Endodermal cell (in vitro differentiated cells): ENCODE measurements around the gene SENP5. TPM values are rescaled to one million over a fixed set of nuclear protein-coding genes. Genes with fewer than 3 reads are reported as not detected.
"Not testable (repeated sequence)": the region's sequence is repeated elsewhere in the genome, so short reads cannot be mapped to it uniquely, and the experiment has no call there.

ENCODE experiments used
- DNase-seq: peaks from one replicate; pipeline ENCODE4 v3.0.0-alpha.2; 2017
- H3K27ac ChIP-seq: 2 replicates; pipeline ENCODE4 v1.5.1; 2013; ENCODE audit warnings: mild to moderate bottlenecking, low read depth, low read length, moderate library complexity
- H3K27me3 ChIP-seq: 2 replicates; pipeline ENCODE4 v1.6.1; 2013; ENCODE audit warnings: mild to moderate bottlenecking, low read length, moderate library complexity; ENCODE audit not compliant: insufficient read depth, control insufficient read depth, poor library complexity, severe bottlenecking
- H3K36me3 ChIP-seq: 2 replicates; pipeline ENCODE4 v1.7.0; 2013; ENCODE audit warnings: mild to moderate bottlenecking, low read length, moderate library complexity; ENCODE audit not compliant: control insufficient read depth, insufficient read depth
- H3K4me1 ChIP-seq: one replicate; pipeline ENCODE4 v1.7.0; 2013; ENCODE audit warnings: low read length; ENCODE audit not compliant: control insufficient read depth, insufficient read depth
- H3K4me3 ChIP-seq: 2 replicates; pipeline ENCODE4 v1.5.1; 2013; ENCODE audit warnings: mild to moderate bottlenecking, low read length, moderate library complexity
- H3K9ac ChIP-seq: 2 replicates; pipeline ENCODE4 v1.6.1; 2013; ENCODE audit warnings: mild to moderate bottlenecking, low read length, moderate library complexity; ENCODE audit not compliant: poor library complexity, severe bottlenecking; ENCODE audit errors: extremely low read depth
- H3K9me3 ChIP-seq: 2 replicates; pipeline ENCODE4 v1.6.1; 2013; ENCODE audit warnings: mild to moderate bottlenecking, low read length, moderate library complexity; ENCODE audit not compliant: control insufficient read depth
- H3K27ac Mint-ChIP-seq: 2 replicates; pipeline ENCODE4 v1.8.0; 2020; ENCODE audit warnings: mixed read lengths
- H3K27me3 Mint-ChIP-seq: 2 replicates; pipeline ENCODE4 v1.8.0; 2021; ENCODE audit warnings: mild to moderate bottlenecking, mixed read lengths; ENCODE audit not compliant: insufficient read depth
- H3K36me3 Mint-ChIP-seq: 2 replicates; pipeline ENCODE4 v1.8.0; 2020; ENCODE audit warnings: low read depth, mixed read lengths
- H3K4me1 Mint-ChIP-seq: 2 replicates; pipeline ENCODE4 v1.8.0; 2020; ENCODE audit warnings: mixed read lengths
- H3K4me3 Mint-ChIP-seq: 2 replicates; pipeline ENCODE4 v1.8.0; 2020; ENCODE audit warnings: mild to moderate bottlenecking, moderate library complexity, mixed read lengths
- H3K9me3 Mint-ChIP-seq: 2 replicates; pipeline ENCODE4 v1.8.0; 2020; ENCODE audit warnings: mild to moderate bottlenecking, mixed read lengths
- WGBS, 2 experiments: methylation state at CpG; one replicate each; pipeline versions ENCODE4 v1.1.5 to v1.1.7; 2013; ENCODE audit warnings: missing lambda C conversion rate in 2 of 2, mixed read lengths in 1 of 2; ENCODE audit not compliant: insufficient coverage in 1 of 2, insufficient read length in 1 of 2; 5-methylcytosine and 5-hydroxymethylcytosine counted together
- total RNA-seq, 2 donors: library from RNA; stranded (reverse); fragmentation: NEBNext Ultra II Directional in 1 of 2; extraction: Animal tissue kit (Norgen Biotek cat#: 25700) in 1 of 2; gene quantifications; 2 replicates in 1 of 2; 3 replicates in 1 of 2; pipeline ENCODE4 v1.2.1, GENCODE V29; 2021
- TF ChIP-seq, protein P1 (sequence below): fragments of 200-600 bp; sonication (generic); conservative IDR thresholded peaks from 2 replicates; pipeline ENCODE4 v1.5.0; 2021; ENCODE audit warnings: antibody characterized with exemption, mild to moderate bottlenecking

Gene SENP5
- total RNA-seq, 2 donors from 2014 or later, result 35.2 to 44.3 TPM

DNA sequence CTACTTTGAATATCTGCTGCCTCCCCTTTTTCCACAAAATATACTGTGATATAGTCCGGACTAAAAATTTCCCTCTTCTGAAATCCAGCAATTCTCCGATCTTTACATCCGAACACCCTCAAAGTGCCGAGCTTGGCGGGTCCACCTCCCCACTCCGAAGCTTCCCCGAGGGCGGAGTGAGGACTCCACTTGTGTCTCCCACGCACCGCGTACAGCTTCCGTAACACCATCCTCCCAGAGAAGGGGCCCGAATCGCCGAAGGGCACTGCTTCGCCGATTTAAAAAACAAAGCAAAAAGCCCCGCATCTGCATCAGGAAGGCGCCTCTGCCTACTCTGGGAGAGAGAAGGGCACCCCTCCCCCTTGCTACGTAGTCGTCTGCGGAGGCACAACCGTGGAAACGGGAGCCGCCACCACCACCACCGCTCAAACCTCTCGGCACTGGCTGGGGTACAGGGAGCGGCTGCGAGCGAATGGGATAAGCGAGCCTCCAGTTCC lies 74.1 kb downstream of the SENP5 start:
- no peaks in the 10 kb centered on the region for H3K9me3 Mint-ChIP-seq
- H3K4me3 Mint-ChIP-seq, result peak overlapping the region; percentile 87
- Histone ChIP-seq H3K27me3 (no peaks in the 10 kb centered on the region), H3K36me3 (peaks cover 41% of the 10 kb centered on the region), H3K4me1 (peaks cover 3% of the 10 kb centered on the region), H3K27ac (peak overlapping the region; percentile 92), H3K9me3 (no peaks in the 10 kb centered on the region), H3K4me3 (peak overlapping the region; percentile 97), H3K9ac (peak overlapping the region; percentile 92)
- 0 to 2% methylated on average over 6 to 31 of the region's 31 CpGs for WGBS, 2 experiments
- H3K27me3 Mint-ChIP-seq, result no peaks in the 10 kb centered on the region
- TF ChIP-seq, protein P1, sequence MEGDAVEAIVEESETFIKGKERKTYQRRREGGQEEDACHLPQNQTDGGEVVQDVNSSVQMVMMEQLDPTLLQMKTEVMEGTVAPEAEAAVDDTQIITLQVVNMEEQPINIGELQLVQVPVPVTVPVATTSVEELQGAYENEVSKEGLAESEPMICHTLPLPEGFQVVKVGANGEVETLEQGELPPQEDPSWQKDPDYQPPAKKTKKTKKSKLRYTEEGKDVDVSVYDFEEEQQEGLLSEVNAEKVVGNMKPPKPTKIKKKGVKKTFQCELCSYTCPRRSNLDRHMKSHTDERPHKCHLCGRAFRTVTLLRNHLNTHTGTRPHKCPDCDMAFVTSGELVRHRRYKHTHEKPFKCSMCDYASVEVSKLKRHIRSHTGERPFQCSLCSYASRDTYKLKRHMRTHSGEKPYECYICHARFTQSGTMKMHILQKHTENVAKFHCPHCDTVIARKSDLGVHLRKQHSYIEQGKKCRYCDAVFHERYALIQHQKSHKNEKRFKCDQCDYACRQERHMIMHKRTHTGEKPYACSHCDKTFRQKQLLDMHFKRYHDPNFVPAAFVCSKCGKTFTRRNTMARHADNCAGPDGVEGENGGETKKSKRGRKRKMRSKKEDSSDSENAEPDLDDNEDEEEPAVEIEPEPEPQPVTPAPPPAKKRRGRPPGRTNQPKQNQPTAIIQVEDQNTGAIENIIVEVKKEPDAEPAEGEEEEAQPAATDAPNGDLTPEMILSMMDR, result no peak
- DNase-seq, result no peak
- H3K36me3 Mint-ChIP-seq, result peaks cover 29% of the 10 kb centered on the region
- peak overlapping the region; percentile 98 for H3K27ac Mint-ChIP-seq
- H3K4me1 Mint-ChIP-seq, result peaks cover 27% of the 10 kb centered on the region

- H3K9me3 Mint-ChIP-seq, result no peaks in the 10 kb centered on the region
- Histone ChIP-seq H3K9ac (peak within 1 kb of the TSS; percentile 92), H3K36me3 (peaks cover 35% of the 10 kb centered on the region), H3K4me1 (peaks cover 3% of the 10 kb centered on the region), H3K27me3 (no peaks in the 10 kb centered on the region), H3K27ac (peak within 1 kb of the TSS; percentile 92), H3K4me3 (peak within 1 kb of the TSS; percentile 97), H3K9me3 (no peaks in the 10 kb centered on the region)
- TF ChIP-seq, protein P1, result peak; percentile 79
- peaks cover 27% of the 10 kb centered on the region for H3K4me1 Mint-ChIP-seq
- DNase-seq, result peak; percentile 100
- peak within 1 kb of the TSS; percentile 87 for H3K4me3 Mint-ChIP-seq
- WGBS, 2 experiments, result 0% methylated on average over 12 to 77 of the region's 77 CpGs
- H3K36me3 Mint-ChIP-seq, result peaks cover 23% of the 10 kb centered on the region
- H3K27me3 Mint-ChIP-seq, result no peaks in the 10 kb centered on the region
- H3K27ac Mint-ChIP-seq, result peak within 1 kb of the TSS; percentile 98
Observed at GRCh38 chr3:196942226-196942914, 74.7 kb downstream of the SENP5 start, which contains the start of gene NCBP2. TSS of gene NCBP2 (minus strand) at chr3:196942528. CDS start at chr3:196942503, 25 bp downstream.

DNA sequence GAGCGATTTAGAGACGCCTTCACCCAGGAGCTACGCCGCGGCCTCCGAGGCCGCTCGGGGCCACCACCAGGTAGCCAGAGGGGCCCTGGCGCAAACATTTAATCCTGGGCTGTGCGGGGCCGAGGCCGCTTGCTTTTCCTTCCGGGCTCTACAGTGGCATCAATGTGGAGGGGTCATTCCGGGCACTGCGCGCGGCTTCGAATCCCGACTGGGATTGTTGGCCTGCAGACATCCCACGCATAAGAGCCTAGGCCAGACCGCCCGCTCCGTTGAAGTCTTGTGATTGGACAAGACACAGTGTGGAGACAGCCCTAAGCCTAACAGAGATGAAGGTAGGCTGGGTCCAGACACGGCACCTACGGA lies 75.2 kb downstream of the SENP5 start:
- Histone ChIP-seq H3K9ac (peak overlapping the region; percentile 92), H3K4me1 (peaks cover 3% of the 10 kb centered on the region), H3K4me3 (peak overlapping the region; percentile 97), H3K9me3 (no peaks in the 10 kb centered on the region), H3K27me3 (no peaks in the 10 kb centered on the region), H3K27ac (peak overlapping the region; percentile 47), H3K36me3 (peaks cover 29% of the 10 kb centered on the region)
- Mint-ChIP-seq H3K27me3 (no peaks in the 10 kb centered on the region), H3K9me3 (no peaks in the 10 kb centered on the region), H3K4me3 (peak overlapping the region; percentile 87), H3K36me3 (peaks cover 18% of the 10 kb centered on the region), H3K4me1 (peaks cover 27% of the 10 kb centered on the region), H3K27ac (peak overlapping the region; percentile 94)
- TF ChIP-seq, protein P1, result no peak
- WGBS, 2 experiments, result 0 to 1% methylated on average over 15 to 25 of the region's 25 CpGs
- peak; percentile 60 for DNase-seq

- Mint-ChIP-seq H3K4me3 (peak overlapping the region; percentile 87), H3K27ac (peak overlapping the region; percentile 94), H3K4me1 (peaks cover 27% of the 10 kb centered on the region)
- Histone ChIP-seq H3K9ac (peak overlapping the region; percentile 92), H3K36me3 (peaks cover 16% of the 10 kb centered on the region), H3K4me3 (peak overlapping the region; percentile 97)
- 82 to 85% methylated on average over 8 to 12 of the region's 14 CpGs for WGBS, 2 experiments
- not testable (repeated sequence) for DNase-seq, H3K27ac ChIP-seq, H3K27me3 Mint-ChIP-seq, H3K27me3 ChIP-seq, H3K9me3 Mint-ChIP-seq, H3K36me3 Mint-ChIP-seq, H3K4me1 ChIP-seq, H3K9me3 ChIP-seq
Observed at GRCh38 chr3:196944037-196944790, 76.5 kb downstream of the SENP5 start.
